ENCODE data around the gene NEK8. TPM values are rescaled to one million over a fixed set of nuclear protein-coding genes. Genes with fewer than 3 reads are reported as not detected.

NEK8 gene
- total RNA-seq, 2 experiments from 2014 or later: 4.7 to 5.2 TPM

DNA sequence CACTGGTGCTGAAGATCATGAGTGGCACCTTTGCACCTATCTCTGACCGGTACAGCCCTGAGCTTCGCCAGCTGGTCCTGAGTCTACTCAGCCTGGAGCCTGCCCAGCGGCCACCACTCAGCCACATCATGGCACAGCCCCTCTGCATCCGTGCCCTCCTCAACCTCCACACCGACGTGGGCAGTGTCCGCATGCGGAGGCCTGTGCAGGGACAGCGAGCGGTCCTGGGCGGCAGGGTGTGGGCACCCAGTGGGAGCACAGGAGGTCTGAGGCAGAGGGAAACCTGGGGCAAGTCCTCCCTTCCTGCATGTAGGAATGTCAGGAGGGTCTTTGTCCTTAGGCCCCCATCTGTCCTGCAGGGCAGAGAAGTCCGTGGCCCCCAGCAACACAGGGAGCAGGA lies 8.7 kb downstream of the NEK8 start:
- Mint-ChIP-seq H3K36me3 (ENCODE audit: low read depth) (peaks cover 5% of the 10 kb centered on the region), H3K27ac (no peak overlapping the region), H3K9me3 (no peaks in the 10 kb centered on the region), H3K27me3 (no peaks in the 10 kb centered on the region), H3K4me1 (ENCODE audit: low read depth) (peaks cover 12% of the 10 kb centered on the region), H3K4me3 (no peak overlapping the region)
- TF ChIP-seq, protein P1, sequence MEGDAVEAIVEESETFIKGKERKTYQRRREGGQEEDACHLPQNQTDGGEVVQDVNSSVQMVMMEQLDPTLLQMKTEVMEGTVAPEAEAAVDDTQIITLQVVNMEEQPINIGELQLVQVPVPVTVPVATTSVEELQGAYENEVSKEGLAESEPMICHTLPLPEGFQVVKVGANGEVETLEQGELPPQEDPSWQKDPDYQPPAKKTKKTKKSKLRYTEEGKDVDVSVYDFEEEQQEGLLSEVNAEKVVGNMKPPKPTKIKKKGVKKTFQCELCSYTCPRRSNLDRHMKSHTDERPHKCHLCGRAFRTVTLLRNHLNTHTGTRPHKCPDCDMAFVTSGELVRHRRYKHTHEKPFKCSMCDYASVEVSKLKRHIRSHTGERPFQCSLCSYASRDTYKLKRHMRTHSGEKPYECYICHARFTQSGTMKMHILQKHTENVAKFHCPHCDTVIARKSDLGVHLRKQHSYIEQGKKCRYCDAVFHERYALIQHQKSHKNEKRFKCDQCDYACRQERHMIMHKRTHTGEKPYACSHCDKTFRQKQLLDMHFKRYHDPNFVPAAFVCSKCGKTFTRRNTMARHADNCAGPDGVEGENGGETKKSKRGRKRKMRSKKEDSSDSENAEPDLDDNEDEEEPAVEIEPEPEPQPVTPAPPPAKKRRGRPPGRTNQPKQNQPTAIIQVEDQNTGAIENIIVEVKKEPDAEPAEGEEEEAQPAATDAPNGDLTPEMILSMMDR (IDR thresholded peaks at IDR 0.05): no peak
- no peaks in the 10 kb centered on the region for H3K27me3 ChIP-seq (ENCODE audit: control insufficient read depth in 1 of 2, insufficient read depth in 2 of 2, low read length in 2 of 2)
- no peak overlapping the region for H3K27ac ChIP-seq (ENCODE audit: low read depth in 1 of 2, low read length in 2 of 2)
- no peak overlapping the region for H3K4me3 ChIP-seq (ENCODE audit: low read length)
- ChIA-PET CTCF (no interaction called here), POLR2A (no interaction called here)
- ATAC-seq (ENCODE audit: poor library complexity) (no peak), DNase-seq (no peak)
- intact Hi-C loops (cut with DNase I, micrococcal nuclease): no loop called here
- H3K9me3 ChIP-seq (ENCODE audit: control insufficient read depth in 1 of 2, insufficient read depth in 1 of 2, low read length in 2 of 2): no peaks in the 10 kb centered on the region
- peaks cover 26% of the 10 kb centered on the region for H3K4me1 ChIP-seq (ENCODE audit: insufficient read depth, low read length)
- no peaks in the 10 kb centered on the region for H3K36me3 ChIP-seq (ENCODE audit: insufficient read depth, low read length)

DNA sequence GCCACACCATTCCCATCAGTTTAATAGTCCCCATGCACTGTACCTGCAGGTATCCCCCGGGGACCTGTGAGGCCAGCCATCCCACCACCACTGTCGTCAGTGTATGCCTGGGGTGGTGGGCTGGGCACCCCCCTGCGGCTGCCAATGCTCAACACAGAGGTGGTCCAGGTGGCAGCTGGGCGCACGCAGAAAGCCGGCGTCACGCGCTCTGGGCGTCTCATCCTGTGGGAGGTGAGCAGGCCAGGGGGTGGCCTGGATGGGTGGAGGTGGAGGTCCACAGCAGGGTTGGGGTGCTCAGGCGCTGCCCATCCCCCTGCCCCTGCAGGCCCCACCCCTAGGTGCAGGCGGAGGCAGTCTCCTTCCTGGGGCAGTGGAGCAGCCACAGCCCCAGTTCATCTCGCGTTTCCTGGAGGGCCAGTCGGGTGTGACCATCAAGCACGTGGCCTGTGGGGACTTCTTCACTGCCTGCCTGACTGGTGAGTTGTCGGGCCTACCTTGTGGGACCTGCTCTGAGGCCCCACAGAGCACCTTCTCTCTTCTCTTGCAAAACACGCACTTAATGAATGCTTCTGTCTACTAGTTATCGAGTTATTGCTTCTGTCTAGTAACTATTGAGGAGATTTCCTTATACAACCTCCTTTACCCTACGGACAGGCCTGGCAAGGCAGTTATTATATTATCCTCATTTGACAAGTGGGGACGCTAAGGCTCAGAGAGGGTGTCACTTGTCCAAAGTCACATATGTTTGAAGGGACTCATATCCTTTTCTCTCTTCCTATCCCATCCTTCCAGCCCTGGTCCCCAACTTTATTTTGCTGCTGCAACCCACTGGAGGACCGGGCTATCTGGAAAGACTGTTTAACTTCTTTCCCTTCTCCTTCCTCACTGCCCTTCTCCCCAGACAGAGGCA lies 9.4 kb downstream of the NEK8 start:
- H3K9me3 Mint-ChIP-seq: no peaks in the 10 kb centered on the region
- peak overlapping the region; percentile 52 for H3K27ac Mint-ChIP-seq
- H3K27me3 Mint-ChIP-seq: no peaks in the 10 kb centered on the region
- CTCF ChIA-PET: interaction anchor here (1.2 to 1.3 kb wide), 2 partner anchors 11 to 12 kb away, joined by 4 read pairs; no protein-coding TSS in a partner anchor
- no peak for ATAC-seq (ENCODE audit: poor library complexity)
- intact Hi-C loops (cut with DNase I, micrococcal nuclease): no loop called here
- TF ChIP-seq, protein P1 (IDR thresholded peaks at IDR 0.05): no peak
- no peak overlapping the region for H3K4me3 ChIP-seq (ENCODE audit: low read length)
- peaks cover 5% of the 10 kb centered on the region for H3K36me3 Mint-ChIP-seq (ENCODE audit: low read depth)
- peak overlapping the region; percentile 7 for H3K4me3 Mint-ChIP-seq
- no peak for DNase-seq
- peaks cover 12% of the 10 kb centered on the region for H3K4me1 Mint-ChIP-seq (ENCODE audit: low read depth)
- H3K4me1 ChIP-seq (ENCODE audit: insufficient read depth, low read length): peaks cover 29% of the 10 kb centered on the region
- no peaks in the 10 kb centered on the region for H3K27me3 ChIP-seq (ENCODE audit: control insufficient read depth in 1 of 2, insufficient read depth in 2 of 2, low read length in 2 of 2)
- H3K27ac ChIP-seq (ENCODE audit: low read depth in 1 of 2, low read length in 2 of 2): no peak overlapping the region
- H3K9me3 ChIP-seq (ENCODE audit: control insufficient read depth in 1 of 2, insufficient read depth in 1 of 2, low read length in 2 of 2): no peaks in the 10 kb centered on the region
- no peaks in the 10 kb centered on the region for H3K36me3 ChIP-seq (ENCODE audit: insufficient read depth, low read length)
- POLR2A ChIA-PET: interaction anchor here (1.1 kb wide), 1 partner anchor 9 kb away, joined by 3 read pairs; no protein-coding TSS in a partner anchor

DNA sequence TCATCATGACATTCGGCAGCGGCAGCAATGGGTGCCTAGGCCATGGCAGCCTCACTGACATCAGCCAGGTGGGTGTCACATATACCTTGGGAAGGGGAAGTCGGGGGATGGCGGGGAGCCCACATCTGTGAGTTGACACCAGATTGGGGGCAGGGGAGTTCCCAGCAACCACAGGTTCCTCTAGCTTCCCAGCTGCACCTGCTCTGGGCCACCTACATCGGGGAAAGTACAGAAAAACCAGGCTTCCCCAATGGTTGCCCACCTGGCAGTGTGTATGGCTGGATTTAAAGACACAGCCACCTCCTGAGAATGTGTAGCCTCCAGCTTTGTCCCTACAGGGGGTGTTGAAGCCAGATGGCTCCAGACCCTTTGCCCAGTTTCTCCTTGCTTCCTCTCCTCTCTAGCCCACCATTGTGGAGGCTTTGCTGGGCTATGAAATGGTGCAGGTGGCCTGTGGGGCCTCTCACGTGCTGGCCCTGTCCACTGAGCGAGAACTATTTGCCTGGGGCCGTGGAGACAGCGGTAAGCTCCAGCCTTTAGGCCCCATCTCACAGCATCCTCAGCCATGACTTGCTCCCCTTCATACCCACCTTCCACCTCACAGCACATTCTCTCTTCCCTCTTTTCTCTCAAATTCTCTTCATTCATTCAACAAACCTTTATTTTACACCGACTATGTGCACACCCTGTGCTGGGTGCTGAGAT lies 10.2 kb downstream of the NEK8 start:
- Histone ChIP-seq H3K4me3 (ENCODE audit: low read length) (no peak overlapping the region), H3K27me3 (ENCODE audit: control insufficient read depth in 1 of 2, insufficient read depth in 2 of 2, low read length in 2 of 2) (no peaks in the 10 kb centered on the region), H3K27ac (ENCODE audit: low read depth in 1 of 2, low read length in 2 of 2) (no peak overlapping the region), H3K9me3 (ENCODE audit: control insufficient read depth in 1 of 2, insufficient read depth in 1 of 2, low read length in 2 of 2) (no peaks in the 10 kb centered on the region), H3K4me1 (ENCODE audit: insufficient read depth, low read length) (peaks cover 36% of the 10 kb centered on the region), H3K36me3 (ENCODE audit: insufficient read depth, low read length) (no peaks in the 10 kb centered on the region)
- TF ChIP-seq, protein P1 (IDR thresholded peaks at IDR 0.05): no peak
- Mint-ChIP-seq H3K4me3 (peak overlapping the region; percentile 17), H3K4me1 (ENCODE audit: low read depth) (peaks cover 12% of the 10 kb centered on the region), H3K9me3 (no peaks in the 10 kb centered on the region), H3K27ac (peak overlapping the region; percentile 52), H3K27me3 (no peaks in the 10 kb centered on the region), H3K36me3 (ENCODE audit: low read depth) (peaks cover 5% of the 10 kb centered on the region)
- ChIA-PET POLR2A (interaction anchor here (1.1 to 1.3 kb wide), 2 partner anchors 10 to 13 kb away, joined by 3 read pairs; no protein-coding TSS in a partner anchor), CTCF (interaction anchor here (1.2 to 1.3 kb wide), 2 partner anchors 11 to 12 kb away, joined by 4 read pairs; no protein-coding TSS in a partner anchor)
- ATAC-seq (ENCODE audit: poor library complexity): peak; percentile 63
- DNase-seq: peak in 5 of 14 experiments; percentile 36 to 90 (median 43)
- intact Hi-C loops (cut with DNase I, micrococcal nuclease): no loop called here
